NCI-H774 (cell line): ENCODE measurements around the gene TLCD4.
A peak's percentile ranks its signal among the peaks of the same experiment; 100 is the strongest.

Source experiments
- DNase-seq: peaks from one replicate; lab custom pipeline; 2025; lab: John Stamatoyannopoulos, UW

Gene TLCD4

GRCh38 chr1:95095833-95096217 is 21.3 kb upstream of the TLCD4 start:
- no peak for DNase-seq

GRCh38 chr1:95096218-95096841 is 20.8 kb upstream of the TLCD4 start:
- DNase-seq: no peak

- no peak for DNase-seq
These were observed 19.7 kb upstream of the TLCD4 start for GRCh38 chr1:95097426-95097825.

- no peak for DNase-seq
These were observed 19.0 kb upstream of the TLCD4 start for GRCh38 chr1:95098196-95098595.

- no peak for DNase-seq
These were observed 8.4 kb upstream of the TLCD4 start for GRCh38 chr1:95108792-95109191.

- DNase-seq: no peak
These were observed 6.1 kb upstream of the TLCD4 start for GRCh38 chr1:95111014-95111413.

GRCh38 chr1:95113684-95114083 is 3.5 kb upstream of the TLCD4 start:
- no peak for DNase-seq

GRCh38 chr1:95115708-95116137 is 1.4 kb upstream of the TLCD4 start:
- DNase-seq: no peak

- DNase-seq: peak; percentile 48
These were observed 462 bp upstream of the TLCD4 start for GRCh38 chr1:95116580-95117206.

- DNase-seq: no peak
These were observed 928 bp downstream of the TLCD4 start for GRCh38 chr1:95118067-95118499.

- DNase-seq: no peak
These were observed 1.6 kb downstream of the TLCD4 start for GRCh38 chr1:95118710-95119109.

GRCh38 chr1:95119273-95119672 is 2.1 kb downstream of the TLCD4 start:
- no peak for DNase-seq

GRCh38 chr1:95122151-95122697 is 5.1 kb downstream of the TLCD4 start:
- DNase-seq: no peak

- no peak for DNase-seq
These were observed 7.2 kb downstream of the TLCD4 start for GRCh38 chr1:95124342-95124741.

- no peak for DNase-seq
These were observed 9.2 kb downstream of the TLCD4 start for GRCh38 chr1:95126366-95126765.

- DNase-seq: no peak
These were observed 9.7 kb downstream of the TLCD4 start for GRCh38 chr1:95126846-95127245.

- no peak for DNase-seq
These were observed 10.2 kb downstream of the TLCD4 start for GRCh38 chr1:95127380-95127779.

- DNase-seq: no peak
These were observed 15.6 kb downstream of the TLCD4 start for GRCh38 chr1:95132762-95133161.

- DNase-seq: no peak
These were observed 16.5 kb downstream of the TLCD4 start for GRCh38 chr1:95133687-95134086.

- no peak for DNase-seq
These were observed 21.1 kb downstream of the TLCD4 start for GRCh38 chr1:95138223-95138622.

GRCh38 chr1:95139039-95139438 is 21.9 kb downstream of the TLCD4 start:
- no peak for DNase-seq

GRCh38 chr1:95140791-95141190 is 23.6 kb downstream of the TLCD4 start:
- DNase-seq: no peak

GRCh38 chr1:95145493-95145892 is 28.3 kb downstream of the TLCD4 start:
- no peak for DNase-seq

GRCh38 chr1:95146637-95147036 is 29.5 kb downstream of the TLCD4 start:
- DNase-seq: no peak
